ENCODE data around the gene TSTD1. TPM values are rescaled to one million over a fixed set of nuclear protein-coding genes. Genes with fewer than 3 reads are reported as not detected.

TSTD1 gene
- total and polyA plus RNA-seq, 2 of the 8 experiments (the other 6 are each of a cell fraction or from before 2014, with no cell fraction given): 60.9 to 314 TPM

GRCh38 chr1:161084597-161084988 lies 45.8 kb upstream of the TSTD1 start (continued):
- TF ChIP-seq, protein P1, sequence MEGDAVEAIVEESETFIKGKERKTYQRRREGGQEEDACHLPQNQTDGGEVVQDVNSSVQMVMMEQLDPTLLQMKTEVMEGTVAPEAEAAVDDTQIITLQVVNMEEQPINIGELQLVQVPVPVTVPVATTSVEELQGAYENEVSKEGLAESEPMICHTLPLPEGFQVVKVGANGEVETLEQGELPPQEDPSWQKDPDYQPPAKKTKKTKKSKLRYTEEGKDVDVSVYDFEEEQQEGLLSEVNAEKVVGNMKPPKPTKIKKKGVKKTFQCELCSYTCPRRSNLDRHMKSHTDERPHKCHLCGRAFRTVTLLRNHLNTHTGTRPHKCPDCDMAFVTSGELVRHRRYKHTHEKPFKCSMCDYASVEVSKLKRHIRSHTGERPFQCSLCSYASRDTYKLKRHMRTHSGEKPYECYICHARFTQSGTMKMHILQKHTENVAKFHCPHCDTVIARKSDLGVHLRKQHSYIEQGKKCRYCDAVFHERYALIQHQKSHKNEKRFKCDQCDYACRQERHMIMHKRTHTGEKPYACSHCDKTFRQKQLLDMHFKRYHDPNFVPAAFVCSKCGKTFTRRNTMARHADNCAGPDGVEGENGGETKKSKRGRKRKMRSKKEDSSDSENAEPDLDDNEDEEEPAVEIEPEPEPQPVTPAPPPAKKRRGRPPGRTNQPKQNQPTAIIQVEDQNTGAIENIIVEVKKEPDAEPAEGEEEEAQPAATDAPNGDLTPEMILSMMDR (IDR thresholded peaks at IDR 0.05; ENCODE audit: control extremely low read depth in 1 of 3, insufficient read depth in 1 of 3, low read depth in 1 of 3, low read length in 3 of 3): no peak
- TF ChIP-seq MAFK (IDR thresholded peaks at IDR 0.05; ENCODE audit: low read depth, low read length): no peak
- no peak for TF ChIP-seq CHD2 (IDR thresholded peaks at IDR 0.05; ENCODE audit: low read length)
- no peak for TF ChIP-seq TBP (IDR thresholded peaks at IDR 0.05; ENCODE audit: low read depth, low read length)
- TF ChIP-seq, protein P2, sequence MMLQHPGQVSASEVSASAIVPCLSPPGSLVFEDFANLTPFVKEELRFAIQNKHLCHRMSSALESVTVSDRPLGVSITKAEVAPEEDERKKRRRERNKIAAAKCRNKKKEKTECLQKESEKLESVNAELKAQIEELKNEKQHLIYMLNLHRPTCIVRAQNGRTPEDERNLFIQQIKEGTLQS (IDR thresholded peaks at IDR 0.05; ENCODE audit: insufficient read depth, low read depth, low read length): no peak
- TF ChIP-seq SP1 (IDR thresholded peaks at IDR 0.05; ENCODE audit: low read depth, low read length): no peak
- no peak for TF ChIP-seq EZH2 (IDR thresholded peaks at IDR 0.05; ENCODE audit: low read depth, low read length, severe bottlenecking)
- TF ChIP-seq CREB1 (IDR thresholded peaks at IDR 0.05): no peak
- no peak for TF ChIP-seq CHD1 (IDR thresholded peaks at IDR 0.05; ENCODE audit: low read depth, low read length)

Measured in H1 (cell line).